Osteoblast (primary cell): Measurements from ENCODE around the gene CHMP5. TPM values are rescaled to one million over a fixed set of nuclear protein-coding genes. Genes with fewer than 3 reads are reported as not detected.

Experiments used
- DNase-seq: peaks from one replicate; pipeline ENCODE4 v3.0.0; 2011; ENCODE audit warnings: low spot score, mixed read lengths; ENCODE audit not compliant: insufficient read length; ENCODE audit errors: missing footprints
- H2AFZ ChIP-seq: 2 replicates; pipeline ENCODE4 v1.6.0; 2011; ENCODE audit warnings: mild to moderate bottlenecking, low read length
- H3K27ac ChIP-seq: 2 replicates; pipeline ENCODE4 v1.5.1; 2011; ENCODE audit warnings: mild to moderate bottlenecking, low read depth, low read length, moderate library complexity
- H3K27me3 ChIP-seq: 2 replicates; pipeline ENCODE4 v1.6.0; 2012; ENCODE audit warnings: mild to moderate bottlenecking, control low read depth, inconsistent platforms, low read length, moderate library complexity; ENCODE audit not compliant: insufficient read depth
- H3K36me3 ChIP-seq: 2 replicates; pipeline ENCODE4 v1.5.1; 2011; ENCODE audit warnings: mild to moderate bottlenecking, low read length, control low read depth, moderate library complexity; ENCODE audit not compliant: insufficient read depth
- H3K4me1 ChIP-seq: 2 replicates; pipeline ENCODE4 v1.5.1; 2011; ENCODE audit warnings: mild to moderate bottlenecking, low read length, control low read depth, moderate library complexity; ENCODE audit not compliant: insufficient read depth
- H3K4me2 ChIP-seq: 2 replicates; pipeline ENCODE4 v1.6.0; 2011; ENCODE audit warnings: mild to moderate bottlenecking, low read length; ENCODE audit not compliant: insufficient read depth
- H3K4me3 ChIP-seq: fragments of 200-600 bp; sonication (generic); 3 replicates; pipeline ENCODE4 v1.5.1; 2012; ENCODE audit warnings: mild to moderate bottlenecking, low read length, inconsistent platforms; ENCODE audit not compliant: insufficient read depth
- H3K79me2 ChIP-seq: 2 replicates; pipeline ENCODE4 v1.6.0; 2012; ENCODE audit warnings: mild to moderate bottlenecking, low read length, control low read depth, inconsistent platforms; ENCODE audit not compliant: insufficient read depth
- H3K9me3 ChIP-seq: 2 replicates; pipeline ENCODE4 v1.5.1; 2011; ENCODE audit warnings: low read depth, low read length, control low read depth
- H4K20me1 ChIP-seq: 2 replicates; pipeline ENCODE4 v1.6.0; 2012; ENCODE audit warnings: mild to moderate bottlenecking, low read length, control low read depth; ENCODE audit not compliant: insufficient read depth
- CTCF ChIP-seq: IDR thresholded peaks from 2 replicates; pipeline ENCODE4 v1.5.1; 2011; ENCODE audit warnings: mild to moderate bottlenecking, low read depth, low read length, moderate library complexity; ENCODE audit errors: extremely low read depth
- total RNA-seq: library from RNA; depleted of rRNA; stranded (reverse); fragments of >200 nt; gene quantifications from 2 replicates; pipeline ENCODE4 v1.2.3, GENCODE V29; 2012

Gene CHMP5
- total RNA-seq, 1 donor: 71.7 TPM

GRCh38 chr9:33294670-33295432 is 30.0 kb downstream of the CHMP5 start:
- Histone ChIP-seq H3K4me3 (no peak overlapping the region), H2AFZ (no peak overlapping the region), H3K4me1 (peaks cover 12% of the 10 kb centered on the region), H3K4me2 (no peak overlapping the region), H3K9me3 (no peaks in the 10 kb centered on the region), H3K79me2 (peaks cover 94% of the 10 kb centered on the region), H3K27me3 (no peaks in the 10 kb centered on the region), H4K20me1 (peaks cover 6% of the 10 kb centered on the region), H3K36me3 (peaks cover 80% of the 10 kb centered on the region), H3K27ac (no peak overlapping the region)
- DNase-seq: no peak
- TF ChIP-seq CTCF: no peak

GRCh38 chr9:33295571-33295970 is 30.7 kb downstream of the CHMP5 start:
- H3K27ac ChIP-seq: no peak overlapping the region
- no peak for TF ChIP-seq CTCF
- H3K27me3 ChIP-seq: no peaks in the 10 kb centered on the region
- no peak overlapping the region for H3K4me2 ChIP-seq
- peaks cover 85% of the 10 kb centered on the region for H3K36me3 ChIP-seq
- no peaks in the 10 kb centered on the region for H3K9me3 ChIP-seq
- no peak overlapping the region for H2AFZ ChIP-seq
- DNase-seq: no peak
- peaks cover 98% of the 10 kb centered on the region for H3K79me2 ChIP-seq
- no peak overlapping the region for H3K4me3 ChIP-seq
- H3K4me1 ChIP-seq: peaks cover 12% of the 10 kb centered on the region
- peaks cover 10% of the 10 kb centered on the region for H4K20me1 ChIP-seq

- no peak for TF ChIP-seq CTCF
- Histone ChIP-seq H3K79me2 (peaks cover 89% of the 10 kb centered on the region), H2AFZ (no peak overlapping the region), H3K9me3 (no peaks in the 10 kb centered on the region), H4K20me1 (peaks cover 12% of the 10 kb centered on the region), H3K36me3 (peaks cover 97% of the 10 kb centered on the region), H3K27ac (no peak overlapping the region), H3K4me2 (no peak overlapping the region), H3K4me1 (no peaks in the 10 kb centered on the region), H3K4me3 (no peak overlapping the region), H3K27me3 (no peaks in the 10 kb centered on the region)
- no peak for DNase-seq
These were observed 32.6 kb downstream of the CHMP5 start for GRCh38 chr9:33297432-33297831.

- peaks cover 78% of the 10 kb centered on the region for H3K79me2 ChIP-seq
- DNase-seq: no peak
- H2AFZ ChIP-seq: no peak overlapping the region
- peaks cover 95% of the 10 kb centered on the region for H3K36me3 ChIP-seq
- no peaks in the 10 kb centered on the region for H3K9me3 ChIP-seq
- no peaks in the 10 kb centered on the region for H3K4me1 ChIP-seq
- H3K4me3 ChIP-seq: no peak overlapping the region
- no peak overlapping the region for H3K27ac ChIP-seq
- TF ChIP-seq CTCF: no peak
- H4K20me1 ChIP-seq: peaks cover 10% of the 10 kb centered on the region
- H3K4me2 ChIP-seq: no peak overlapping the region
- H3K27me3 ChIP-seq: no peaks in the 10 kb centered on the region
These were observed 35.7 kb downstream of the CHMP5 start for GRCh38 chr9:33300546-33300945.
